Fibroblast of upper back skin (primary cell): ENCODE data around the gene SH3GLB2.
"Not testable (repeated sequence)": the region's sequence is repeated elsewhere in the genome, so short reads cannot be mapped to it uniquely, and the experiment has no call there.

ENCODE experiments used
- DNase-seq: peaks from one replicate; pipeline ENCODE4 v3.0.0-alpha.2; 2013

Gene SH3GLB2

GRCh38 chr9:129053020-129053419, 24.9 kb upstream of the SH3GLB2 start:
- DNase-seq: no peak

- no peak for DNase-seq
Observed at GRCh38 chr9:129052592-129052991, 24.5 kb upstream of the SH3GLB2 start.

- no peak for DNase-seq
Observed at GRCh38 chr9:129042016-129042415, 13.9 kb upstream of the SH3GLB2 start.

- no peak for DNase-seq
Observed at GRCh38 chr9:129040113-129040643, 12.0 kb upstream of the SH3GLB2 start.

GRCh38 chr9:129038109-129038852, 10.2 kb upstream of the SH3GLB2 start:
- DNase-seq: no peak

- no peak for DNase-seq
Observed at GRCh38 chr9:129037767-129038098, 9.6 kb upstream of the SH3GLB2 start.

- no peak for DNase-seq
Observed at GRCh38 chr9:129036923-129037766, 9.0 kb upstream of the SH3GLB2 start.

- peak; percentile 99 for DNase-seq
Observed at GRCh38 chr9:129036241-129036922, 8.3 kb upstream of the SH3GLB2 start, which contains the start of gene MIGA2. Gene MIGA2 (plus strand): TSS chr9:129036626. CDS start chr9:129040595, 3,969 bp downstream.

- DNase-seq: not testable (repeated sequence)
Observed at GRCh38 chr9:129035838-129036237, 7.7 kb upstream of the SH3GLB2 start.

- no peak for DNase-seq
Observed at GRCh38 chr9:129033216-129033615, 5.1 kb upstream of the SH3GLB2 start.

- DNase-seq: no peak
Observed at GRCh38 chr9:129032541-129033159, 4.5 kb upstream of the SH3GLB2 start.

GRCh38 chr9:129031514-129031913, 3.4 kb upstream of the SH3GLB2 start:
- no peak for DNase-seq

- no peak for DNase-seq
Observed at GRCh38 chr9:129030191-129030590, 2.1 kb upstream of the SH3GLB2 start.

- DNase-seq: no peak
Observed at GRCh38 chr9:129027685-129028191, 393 bp downstream of the SH3GLB2 start.

GRCh38 chr9:129027224-129027684, 877 bp downstream of the SH3GLB2 start:
- no peak for DNase-seq

- DNase-seq: no peak
Observed at GRCh38 chr9:129026442-129027223, 1.5 kb downstream of the SH3GLB2 start.

GRCh38 chr9:129023908-129024233, 4.3 kb downstream of the SH3GLB2 start:
- no peak for DNase-seq

GRCh38 chr9:129023036-129023907, 4.9 kb downstream of the SH3GLB2 start:
- peak; percentile 79 for DNase-seq

- no peak for DNase-seq
Observed at GRCh38 chr9:129022037-129022436, 6.1 kb downstream of the SH3GLB2 start.

GRCh38 chr9:129021091-129021490, 7.0 kb downstream of the SH3GLB2 start:
- no peak for DNase-seq

GRCh38 chr9:129014608-129015007, 13.5 kb downstream of the SH3GLB2 start:
- DNase-seq: no peak
